Measurements from ENCODE around the gene SORCS1.

SORCS1 gene

DNA sequence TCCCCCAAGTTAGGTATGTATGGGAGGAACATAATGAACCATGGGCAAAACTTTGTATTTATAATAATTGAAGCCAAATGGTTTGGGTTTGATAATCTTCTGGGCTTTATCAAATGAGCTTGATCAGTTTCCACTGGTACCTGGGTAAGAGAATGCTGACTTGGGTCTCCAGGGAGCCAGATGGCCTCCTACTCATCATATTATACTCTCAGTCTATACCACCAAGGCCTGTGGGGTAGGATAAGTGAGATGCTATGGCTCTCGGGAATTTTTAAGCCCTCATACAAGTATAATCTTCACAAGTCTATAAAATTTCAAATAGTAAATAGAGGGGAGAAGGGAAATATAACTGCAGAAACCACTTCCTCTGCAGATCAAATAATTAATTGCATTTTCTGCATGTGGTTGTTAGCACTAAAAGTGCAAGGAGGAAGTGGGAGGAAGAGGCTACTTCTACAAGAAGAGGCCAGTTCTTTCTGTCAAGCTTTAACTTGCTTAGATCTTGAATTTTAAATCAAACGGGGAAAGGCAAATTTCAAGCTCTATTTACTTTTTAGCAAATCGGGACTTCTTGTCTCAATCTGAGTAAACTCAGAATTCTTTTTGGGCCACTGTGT lies 349.0 kb downstream of the SORCS1 start:
- DNase-seq (ENCODE audit: low read depth): no peak
- no peak overlapping the region for H3K4me3 ChIP-seq (ENCODE audit: low read length)
- TF ChIP-seq, protein P1, sequence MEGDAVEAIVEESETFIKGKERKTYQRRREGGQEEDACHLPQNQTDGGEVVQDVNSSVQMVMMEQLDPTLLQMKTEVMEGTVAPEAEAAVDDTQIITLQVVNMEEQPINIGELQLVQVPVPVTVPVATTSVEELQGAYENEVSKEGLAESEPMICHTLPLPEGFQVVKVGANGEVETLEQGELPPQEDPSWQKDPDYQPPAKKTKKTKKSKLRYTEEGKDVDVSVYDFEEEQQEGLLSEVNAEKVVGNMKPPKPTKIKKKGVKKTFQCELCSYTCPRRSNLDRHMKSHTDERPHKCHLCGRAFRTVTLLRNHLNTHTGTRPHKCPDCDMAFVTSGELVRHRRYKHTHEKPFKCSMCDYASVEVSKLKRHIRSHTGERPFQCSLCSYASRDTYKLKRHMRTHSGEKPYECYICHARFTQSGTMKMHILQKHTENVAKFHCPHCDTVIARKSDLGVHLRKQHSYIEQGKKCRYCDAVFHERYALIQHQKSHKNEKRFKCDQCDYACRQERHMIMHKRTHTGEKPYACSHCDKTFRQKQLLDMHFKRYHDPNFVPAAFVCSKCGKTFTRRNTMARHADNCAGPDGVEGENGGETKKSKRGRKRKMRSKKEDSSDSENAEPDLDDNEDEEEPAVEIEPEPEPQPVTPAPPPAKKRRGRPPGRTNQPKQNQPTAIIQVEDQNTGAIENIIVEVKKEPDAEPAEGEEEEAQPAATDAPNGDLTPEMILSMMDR (conservative IDR thresholded peaks at IDR 0.05; ENCODE audit: low read depth, low read length): no peak

DNA sequence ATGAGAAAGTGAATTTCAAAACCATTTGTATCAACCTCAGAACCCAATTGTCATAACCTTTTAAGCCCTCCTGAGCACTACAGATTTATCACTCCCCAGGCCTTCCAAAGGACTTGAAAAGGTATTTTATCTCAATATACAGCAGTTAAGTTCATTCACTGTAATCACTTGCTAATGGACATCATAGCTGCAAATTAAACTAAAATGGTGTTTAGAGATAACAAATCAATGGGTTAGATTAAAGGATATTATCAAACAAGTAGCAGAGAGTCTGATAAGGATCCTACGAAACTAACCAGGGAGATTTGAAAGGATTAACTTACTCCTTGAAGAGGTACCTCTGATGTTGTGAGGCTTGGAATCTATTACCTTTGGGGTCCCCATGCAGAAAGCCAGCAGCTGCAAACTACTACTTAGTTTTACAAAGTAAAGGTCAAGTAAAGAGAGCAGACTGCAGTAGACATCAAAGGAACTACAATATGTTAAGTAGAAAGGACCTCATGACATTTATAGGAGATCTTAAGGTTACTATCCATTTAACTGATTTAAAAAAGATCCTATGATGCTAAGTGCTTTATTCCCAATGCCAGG lies 359.4 kb downstream of the SORCS1 start:
- H3K4me3 ChIP-seq (ENCODE audit: low read length): no peak overlapping the region
- DNase-seq (ENCODE audit: low read depth): no peak
- TF ChIP-seq, protein P1 (conservative IDR thresholded peaks at IDR 0.05; ENCODE audit: low read depth, low read length): no peak

DNA sequence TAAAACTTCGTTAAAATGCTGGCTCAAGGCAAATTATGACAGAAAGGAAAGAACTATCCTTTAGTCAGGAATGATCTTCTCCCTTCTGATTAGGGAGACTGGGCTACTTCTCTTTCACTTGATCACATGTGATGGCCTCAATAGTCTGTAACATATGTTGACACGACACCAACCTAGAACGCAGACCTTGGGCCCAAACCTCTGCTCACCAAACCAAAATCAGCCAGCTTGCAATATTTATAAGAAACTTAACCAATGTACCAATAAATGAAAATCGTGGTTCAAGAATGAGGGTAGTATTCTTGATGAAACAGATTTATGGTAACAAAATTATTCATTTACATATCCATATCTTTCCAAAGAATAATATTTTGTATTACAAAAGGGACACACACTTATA lies 361.6 kb downstream of the SORCS1 start:
- H3K4me3 ChIP-seq (ENCODE audit: low read length): no peak overlapping the region
- no peak for DNase-seq (ENCODE audit: low read depth)
- TF ChIP-seq, protein P1 (conservative IDR thresholded peaks at IDR 0.05; ENCODE audit: low read depth, low read length): no peak

DNA sequence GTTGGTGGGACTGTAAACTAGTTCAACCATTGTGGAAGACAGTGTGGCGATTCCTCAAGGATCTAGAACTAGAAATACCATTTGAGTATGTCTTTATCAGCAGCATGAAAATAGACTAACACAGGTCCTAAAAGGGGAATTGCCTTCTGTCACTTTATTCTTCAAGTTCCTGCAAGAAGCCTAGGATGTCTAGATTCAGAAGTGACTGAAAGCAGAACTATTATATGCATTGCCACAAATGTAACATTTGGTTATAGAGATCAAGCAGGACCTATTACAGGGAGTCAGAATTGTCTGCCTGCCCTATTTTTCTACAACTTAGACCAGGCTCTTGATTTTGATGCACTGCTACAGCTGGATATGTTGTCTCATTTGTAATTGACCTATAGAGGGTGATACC lies 364.7 kb downstream of the SORCS1 start:
- DNase-seq (ENCODE audit: low read depth): no peak
- TF ChIP-seq, protein P1 (conservative IDR thresholded peaks at IDR 0.05; ENCODE audit: low read depth, low read length): no peak
- no peak overlapping the region for H3K4me3 ChIP-seq (ENCODE audit: low read length)

DNA sequence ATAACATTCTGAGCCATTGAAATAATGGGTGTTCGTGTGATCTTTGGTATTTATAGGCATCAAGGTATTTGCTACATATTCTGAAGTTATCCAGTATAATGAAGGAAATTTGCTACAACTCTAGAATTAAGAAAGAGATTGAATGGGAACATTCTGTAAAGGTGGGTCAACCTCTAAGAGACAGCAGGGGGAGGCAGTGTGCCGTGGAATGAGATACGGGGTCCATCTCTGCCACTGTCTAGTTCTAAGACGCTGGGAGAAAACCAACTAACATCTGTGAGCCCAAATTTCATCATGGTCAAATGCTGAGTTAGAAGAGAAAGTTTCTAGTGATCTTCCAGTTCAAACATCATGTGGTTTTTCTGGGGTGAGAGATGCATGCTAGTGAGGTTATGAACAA lies 368.9 kb downstream of the SORCS1 start:
- no peak overlapping the region for H3K4me3 ChIP-seq (ENCODE audit: low read length)
- no peak for DNase-seq (ENCODE audit: low read depth)
- TF ChIP-seq, protein P1 (conservative IDR thresholded peaks at IDR 0.05; ENCODE audit: low read depth, low read length): peak; percentile 29

DNA sequence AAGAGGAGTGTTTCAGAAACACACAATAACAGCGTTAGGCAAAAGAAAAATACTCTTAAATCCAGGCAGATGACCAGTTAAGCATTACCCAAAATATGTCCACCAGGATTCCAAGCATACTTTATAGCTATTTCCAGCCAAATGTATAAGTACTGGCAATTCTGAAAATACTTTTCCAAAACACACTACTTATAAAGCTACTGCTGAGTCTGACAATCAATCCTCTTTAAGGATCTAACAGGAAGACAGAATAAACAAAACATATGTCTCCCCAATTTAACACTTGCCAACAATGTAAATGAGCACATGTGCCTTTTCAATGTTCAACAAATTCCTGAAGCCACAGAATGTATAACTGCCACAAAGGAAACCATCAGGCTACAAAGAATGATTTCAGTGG lies 370.9 kb downstream of the SORCS1 start:
- TF ChIP-seq, protein P1 (conservative IDR thresholded peaks at IDR 0.05; ENCODE audit: low read depth, low read length): no peak
- no peak for DNase-seq (ENCODE audit: low read depth)

DNA sequence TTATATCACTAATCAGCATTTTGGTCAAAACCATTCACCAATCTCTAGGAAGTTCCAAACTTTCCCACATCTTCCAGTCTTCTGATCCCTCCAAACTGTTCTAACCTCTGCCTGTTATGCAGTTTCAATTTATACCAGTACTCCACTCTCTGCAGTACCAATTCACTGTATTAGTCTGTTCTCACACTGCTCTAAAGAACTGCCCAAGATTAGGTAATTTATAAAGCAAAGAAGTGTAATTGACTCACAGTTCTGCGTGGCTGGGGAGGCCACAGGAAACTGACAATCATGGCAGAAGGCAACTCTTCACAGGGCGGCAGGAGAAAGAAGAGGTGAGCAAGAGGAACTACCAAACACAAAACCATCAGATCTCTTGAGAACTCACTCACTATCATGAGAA lies 374.9 kb downstream of the SORCS1 start:
- no peak overlapping the region for H3K4me3 ChIP-seq (ENCODE audit: low read length)
- no peak for DNase-seq (ENCODE audit: low read depth)
- TF ChIP-seq, protein P1 (conservative IDR thresholded peaks at IDR 0.05; ENCODE audit: low read depth, low read length): no peak

More for the DNA sequence above, 370.9 kb downstream of the SORCS1 start:
- no peak overlapping the region for H3K4me3 ChIP-seq (ENCODE audit: low read length)

Data from retinal pigment epithelial cell (primary cell).